Measurements from ENCODE around the gene CRTC3. TPM values are rescaled to one million over a fixed set of nuclear protein-coding genes. Genes with fewer than 3 reads are reported as not detected.
A peak's percentile ranks its signal among the peaks of the same experiment; 100 is the strongest.

Gene CRTC3
- polyA plus RNA-seq, 2 donors = 5.0 to 7.1 TPM

DNA sequence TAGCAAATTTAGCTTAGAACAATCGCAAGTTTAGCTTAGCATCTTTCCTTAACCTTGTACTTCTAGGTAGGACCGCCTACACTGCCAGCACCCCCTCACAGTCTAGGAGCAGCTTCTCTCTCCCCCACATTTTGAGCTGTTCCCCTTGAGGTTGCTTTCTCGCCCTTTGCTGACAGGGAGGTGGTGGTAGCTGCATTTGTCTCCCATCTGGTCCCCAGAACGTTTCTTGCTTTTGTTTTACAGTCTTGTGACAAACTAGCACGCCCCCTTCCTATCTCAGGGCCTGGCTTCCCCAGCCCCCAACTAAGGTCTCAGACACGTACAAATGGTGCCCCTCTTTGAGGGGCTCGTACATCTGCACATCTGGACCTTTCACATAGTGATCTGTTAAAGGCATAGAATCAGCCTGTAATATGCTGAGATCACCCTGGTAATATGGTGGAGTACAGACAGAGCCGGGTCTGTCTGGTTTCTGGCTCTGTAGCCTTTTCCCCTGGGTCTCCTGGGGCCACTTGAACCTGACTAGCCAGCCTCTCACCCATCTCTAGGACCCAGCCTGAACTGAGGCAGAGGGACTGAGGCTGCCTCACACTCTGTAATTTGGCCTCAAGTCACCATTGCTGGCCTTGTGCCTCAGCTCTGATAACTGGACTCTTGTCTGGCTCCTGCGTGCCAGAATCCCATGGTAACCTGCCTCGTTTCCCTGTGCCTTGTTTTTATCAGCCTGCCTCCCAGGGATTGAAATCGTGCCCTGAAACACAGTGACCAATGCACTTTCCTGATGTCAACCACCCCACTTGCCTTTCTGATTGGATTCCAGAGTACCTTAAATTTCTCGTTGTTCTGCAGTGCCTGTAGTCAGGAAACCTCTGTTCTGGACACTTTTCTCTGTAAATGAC, 27.7 kb downstream of the CRTC3 start:
- H3K36me3 ChIP-seq (ENCODE audit: control insufficient read depth in 2 of 2, insufficient read depth in 2 of 2, low read length in 1 of 2) = no peaks in the 10 kb centered on the region
- 46 to 56% methylated on average over 12 of the region's 12 CpGs for WGBS, 2 donors
- no peak overlapping the region for H3K4me3 ChIP-seq (ENCODE audit: low read depth in 1 of 2, low read length in 2 of 2)
- H3K9me3 ChIP-seq (ENCODE audit: control insufficient read depth in 2 of 2, insufficient read depth in 1 of 2, low read depth in 1 of 2, low read length in 1 of 2) = no peaks in the 10 kb centered on the region
- peaks cover 2 to 3% of the 10 kb centered on the region in 2 donors for H3K4me1 ChIP-seq (ENCODE audit: control insufficient read depth in 2 of 2, insufficient read depth in 2 of 2, low read length in 1 of 2)
- peak overlapping the region; percentile 73 to 79 for H3K27ac ChIP-seq (ENCODE audit: low read depth in 2 of 2, low read length in 1 of 2)
- no peaks in the 10 kb centered on the region for H3K27me3 ChIP-seq (ENCODE audit: control insufficient read depth in 1 of 2, insufficient read depth in 2 of 2, low read length in 2 of 2)

DNA sequence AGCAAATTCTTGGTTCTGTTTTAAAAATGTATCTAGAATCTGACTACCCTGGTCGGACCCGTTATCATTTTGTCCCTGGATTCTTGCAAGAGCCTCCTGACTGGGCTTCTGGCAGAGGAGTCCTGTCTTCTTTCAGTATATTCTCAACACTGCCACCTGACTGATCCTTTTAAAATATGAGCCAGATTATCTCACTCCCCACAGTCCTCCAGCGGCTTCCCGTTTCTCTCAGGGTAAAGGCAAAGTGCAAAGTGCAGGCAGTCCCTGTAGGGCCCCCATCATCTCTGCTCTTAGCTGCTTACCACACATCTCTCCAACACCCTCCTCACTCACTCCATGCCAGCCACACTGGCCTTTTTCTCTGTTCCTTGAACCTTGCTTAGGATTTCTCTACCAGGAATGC, 28.4 kb downstream of the CRTC3 start:
- no peaks in the 10 kb centered on the region for H3K36me3 ChIP-seq (ENCODE audit: control insufficient read depth in 2 of 2, insufficient read depth in 2 of 2, low read length in 1 of 2)
- H3K27me3 ChIP-seq (ENCODE audit: control insufficient read depth in 1 of 2, insufficient read depth in 2 of 2, low read length in 2 of 2) = no peaks in the 10 kb centered on the region
- H3K4me3 ChIP-seq (ENCODE audit: low read depth in 1 of 2, low read length in 2 of 2) = no peak overlapping the region
- H3K9me3 ChIP-seq (ENCODE audit: control insufficient read depth in 2 of 2, insufficient read depth in 1 of 2, low read depth in 1 of 2, low read length in 1 of 2) = no peaks in the 10 kb centered on the region
- H3K4me1 ChIP-seq (ENCODE audit: control insufficient read depth in 2 of 2, insufficient read depth in 2 of 2, low read length in 1 of 2) = peaks cover 2 to 5% of the 10 kb centered on the region in 2 donors
- peak overlapping the region; percentile 73 to 79 for H3K27ac ChIP-seq (ENCODE audit: low read depth in 2 of 2, low read length in 1 of 2)
- 23 to 30% methylated on average over 4 of the region's 4 CpGs for WGBS, 2 donors

DNA sequence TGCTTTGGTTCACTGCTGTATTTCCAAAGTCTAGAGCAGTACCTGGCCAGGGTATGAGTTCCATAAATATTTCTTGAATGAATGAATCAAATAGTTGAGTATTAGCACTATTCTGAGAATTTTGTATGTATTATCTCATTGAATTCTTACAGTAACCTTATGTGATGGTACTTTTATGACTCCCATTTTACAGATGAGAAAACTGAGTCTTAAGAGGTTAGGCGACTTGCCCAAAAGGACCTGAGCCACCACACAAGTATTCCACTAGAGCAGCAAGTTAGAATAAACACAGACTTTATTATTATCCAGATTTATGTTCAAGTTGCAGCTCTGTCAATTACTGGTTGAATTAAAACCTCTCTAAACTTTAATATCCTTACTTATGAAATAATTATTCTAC, 29.4 kb downstream of the CRTC3 start:
- Histone ChIP-seq H3K4me3 (ENCODE audit: low read depth in 1 of 2, low read length in 2 of 2) (no peak overlapping the region), H3K27me3 (ENCODE audit: control insufficient read depth in 1 of 2, insufficient read depth in 2 of 2, low read length in 2 of 2) (no peaks in the 10 kb centered on the region), H3K36me3 (ENCODE audit: control insufficient read depth in 2 of 2, insufficient read depth in 2 of 2, low read length in 1 of 2) (no peaks in the 10 kb centered on the region), H3K9me3 (ENCODE audit: control insufficient read depth in 2 of 2, insufficient read depth in 1 of 2, low read depth in 1 of 2, low read length in 1 of 2) (no peaks in the 10 kb centered on the region), H3K27ac (ENCODE audit: low read depth in 2 of 2, low read length in 1 of 2) (no peak overlapping the region), H3K4me1 (ENCODE audit: control insufficient read depth in 2 of 2, insufficient read depth in 2 of 2, low read length in 1 of 2) (peaks cover 2 to 5% of the 10 kb centered on the region in 2 donors)
- 100% methylated on average over 1 of the region's 1 CpG for WGBS, 2 donors

DNA sequence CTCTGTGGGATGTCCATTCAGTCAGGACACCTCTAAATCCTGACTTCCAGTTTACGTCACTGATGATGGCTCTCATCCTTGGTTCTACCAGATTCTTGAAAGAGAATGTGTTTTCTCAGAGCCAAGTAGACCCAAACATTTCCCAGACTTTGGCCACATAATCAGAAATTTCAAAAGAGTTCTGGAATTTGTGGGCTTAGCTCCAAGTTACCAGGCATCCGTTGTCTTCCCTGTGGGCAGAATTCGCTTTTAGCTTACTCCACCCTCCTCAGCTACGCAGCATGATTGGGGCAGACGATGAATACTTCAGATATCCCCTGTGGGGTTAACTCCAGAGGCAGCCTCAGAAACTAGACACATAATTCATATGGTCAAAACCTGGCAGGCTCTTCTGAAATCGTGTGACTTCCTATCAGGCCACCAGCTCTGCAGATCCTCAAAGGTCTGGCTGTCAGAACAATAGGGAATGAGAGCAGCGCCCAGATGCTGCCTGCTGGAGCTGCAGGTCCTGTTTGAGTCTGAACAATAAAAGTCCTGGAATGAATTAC, 30.6 kb downstream of the CRTC3 start:
- Histone ChIP-seq H3K36me3 (ENCODE audit: control insufficient read depth in 2 of 2, insufficient read depth in 2 of 2, low read length in 1 of 2) (no peaks in the 10 kb centered on the region), H3K27ac (ENCODE audit: low read depth in 2 of 2, low read length in 1 of 2) (peak overlapping the region; percentile 77), H3K9me3 (ENCODE audit: control insufficient read depth in 2 of 2, insufficient read depth in 1 of 2, low read depth in 1 of 2, low read length in 1 of 2) (no peaks in the 10 kb centered on the region), H3K4me1 (ENCODE audit: control insufficient read depth in 2 of 2, insufficient read depth in 2 of 2, low read length in 1 of 2) (peaks cover 2 to 5% of the 10 kb centered on the region in 2 donors), H3K27me3 (ENCODE audit: control insufficient read depth in 1 of 2, insufficient read depth in 2 of 2, low read length in 2 of 2) (no peaks in the 10 kb centered on the region), H3K4me3 (ENCODE audit: low read depth in 1 of 2, low read length in 2 of 2) (no peak overlapping the region)
- WGBS, 2 donors = 16 to 39% methylated on average over 7 of the region's 7 CpGs

DNA sequence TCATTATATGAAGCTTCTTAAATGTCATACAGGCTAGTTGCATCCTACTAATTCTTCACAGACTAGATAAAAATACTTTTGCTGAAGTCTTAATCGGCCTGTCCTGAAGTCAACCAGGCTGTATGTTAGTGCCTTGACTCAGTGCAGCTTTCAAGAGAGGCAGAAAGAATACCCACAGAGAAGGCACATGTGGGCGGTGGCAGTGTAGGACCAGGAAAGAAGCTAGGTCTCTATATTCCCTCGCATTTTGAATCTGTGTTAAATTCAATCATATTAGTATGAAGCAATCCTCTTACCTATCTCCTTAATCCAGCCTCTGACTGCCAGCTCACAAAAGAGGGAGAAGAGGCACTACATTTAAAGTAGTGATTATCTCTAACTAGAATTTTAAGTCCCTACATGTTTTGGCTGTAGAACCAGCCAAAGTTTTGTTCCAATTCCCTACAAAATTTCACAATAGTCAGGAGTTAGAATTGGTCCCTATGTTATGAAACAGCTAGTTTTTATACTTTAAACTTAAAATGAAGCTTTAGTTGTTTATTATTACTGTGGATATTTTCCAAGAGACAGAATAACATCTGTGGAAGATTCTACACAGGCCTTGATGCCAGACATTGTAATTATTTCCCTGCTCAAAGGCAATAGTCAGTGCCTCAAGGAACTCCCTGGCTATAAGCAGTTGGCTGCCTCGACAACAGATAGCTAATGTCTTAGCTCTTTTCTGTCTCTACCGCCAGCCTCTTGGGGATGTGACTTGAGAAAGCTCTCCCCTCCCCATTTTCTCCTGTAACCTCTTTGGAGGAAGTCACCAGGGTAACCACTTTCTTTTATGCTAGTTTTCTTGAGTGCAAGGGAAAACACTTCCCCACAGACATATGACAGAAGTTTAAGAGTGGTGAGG, 31.9 kb downstream of the CRTC3 start:
- Histone ChIP-seq H3K36me3 (ENCODE audit: control insufficient read depth in 2 of 2, insufficient read depth in 2 of 2, low read length in 1 of 2) (no peaks in the 10 kb centered on the region), H3K9me3 (ENCODE audit: control insufficient read depth in 2 of 2, insufficient read depth in 1 of 2, low read depth in 1 of 2, low read length in 1 of 2) (no peaks in the 10 kb centered on the region), H3K27ac (ENCODE audit: low read depth in 2 of 2, low read length in 1 of 2) (peak overlapping the region; percentile 68 to 77), H3K27me3 (ENCODE audit: control insufficient read depth in 1 of 2, insufficient read depth in 2 of 2, low read length in 2 of 2) (no peaks in the 10 kb centered on the region), H3K4me3 (ENCODE audit: low read depth in 1 of 2, low read length in 2 of 2) (no peak overlapping the region), H3K4me1 (ENCODE audit: control insufficient read depth in 2 of 2, insufficient read depth in 2 of 2, low read length in 1 of 2) (peaks cover 2 to 5% of the 10 kb centered on the region in 2 donors)
- 48 to 53% methylated on average over 5 of the region's 5 CpGs for WGBS, 2 donors

DNA sequence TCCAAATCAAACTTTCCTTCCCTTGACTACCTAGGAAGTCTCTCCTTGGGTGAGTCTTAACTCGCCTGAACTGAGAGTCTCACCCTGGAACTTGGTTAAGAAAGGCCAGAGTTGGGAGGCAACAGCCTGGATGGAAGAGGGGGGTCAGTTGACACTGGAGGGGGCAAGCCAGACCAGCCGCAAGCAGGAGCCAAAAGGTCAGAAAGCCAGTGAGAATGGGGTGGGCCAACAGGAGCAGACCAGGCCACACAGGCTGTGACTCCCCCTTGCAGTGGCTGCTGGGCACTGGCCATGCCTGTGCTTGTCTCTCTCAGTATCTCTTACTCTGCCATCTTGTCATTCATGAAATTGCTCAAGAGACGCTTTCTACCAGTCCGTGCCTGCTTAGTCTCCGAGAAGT, 32.9 kb downstream of the CRTC3 start:
- Histone ChIP-seq H3K27me3 (ENCODE audit: control insufficient read depth in 1 of 2, insufficient read depth in 2 of 2, low read length in 2 of 2) (no peaks in the 10 kb centered on the region), H3K9me3 (ENCODE audit: control insufficient read depth in 2 of 2, insufficient read depth in 1 of 2, low read depth in 1 of 2, low read length in 1 of 2) (no peaks in the 10 kb centered on the region), H3K36me3 (ENCODE audit: control insufficient read depth in 2 of 2, insufficient read depth in 2 of 2, low read length in 1 of 2) (no peaks in the 10 kb centered on the region), H3K4me1 (ENCODE audit: control insufficient read depth in 2 of 2, insufficient read depth in 2 of 2, low read length in 1 of 2) (peaks cover 2 to 5% of the 10 kb centered on the region in 2 donors), H3K27ac (ENCODE audit: low read depth in 2 of 2, low read length in 1 of 2) (peak overlapping the region; percentile 26 to 44), H3K4me3 (ENCODE audit: low read depth in 1 of 2, low read length in 2 of 2) (no peak overlapping the region)
- WGBS, 2 donors = 85 to 91% methylated on average over 5 of the region's 5 CpGs

DNA sequence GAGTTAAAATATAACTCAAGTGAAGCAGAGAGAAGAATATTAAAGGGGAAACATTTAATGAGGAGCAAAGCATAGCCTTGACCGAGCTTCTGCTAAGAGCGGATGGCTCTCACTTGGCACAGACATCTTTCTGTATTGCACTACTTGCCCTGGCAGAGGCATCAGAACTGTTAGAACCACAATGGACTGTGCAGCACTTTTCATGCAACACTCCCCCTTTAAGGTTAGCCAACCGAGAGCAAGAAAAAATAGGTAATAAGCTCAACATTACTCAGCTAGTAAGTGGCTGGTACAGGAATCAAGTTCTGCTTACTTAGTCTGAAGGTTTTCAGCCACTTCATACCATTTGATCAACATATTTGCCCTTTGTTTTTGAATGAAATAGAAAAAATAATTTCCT, 33.7 kb downstream of the CRTC3 start:
- Histone ChIP-seq H3K9me3 (ENCODE audit: control insufficient read depth in 2 of 2, insufficient read depth in 1 of 2, low read depth in 1 of 2, low read length in 1 of 2) (no peaks in the 10 kb centered on the region), H3K4me1 (ENCODE audit: control insufficient read depth in 2 of 2, insufficient read depth in 2 of 2, low read length in 1 of 2) (peaks cover 2% of the 10 kb centered on the region in 2 donors), H3K27me3 (ENCODE audit: control insufficient read depth in 1 of 2, insufficient read depth in 2 of 2, low read length in 2 of 2) (no peaks in the 10 kb centered on the region), H3K27ac (ENCODE audit: low read depth in 2 of 2, low read length in 1 of 2) (no peak overlapping the region), H3K36me3 (ENCODE audit: control insufficient read depth in 2 of 2, insufficient read depth in 2 of 2, low read length in 1 of 2) (no peaks in the 10 kb centered on the region), H3K4me3 (ENCODE audit: low read depth in 1 of 2, low read length in 2 of 2) (no peak overlapping the region)
- WGBS, 2 donors = 82 to 91% methylated on average over 3 of the region's 3 CpGs

DNA sequence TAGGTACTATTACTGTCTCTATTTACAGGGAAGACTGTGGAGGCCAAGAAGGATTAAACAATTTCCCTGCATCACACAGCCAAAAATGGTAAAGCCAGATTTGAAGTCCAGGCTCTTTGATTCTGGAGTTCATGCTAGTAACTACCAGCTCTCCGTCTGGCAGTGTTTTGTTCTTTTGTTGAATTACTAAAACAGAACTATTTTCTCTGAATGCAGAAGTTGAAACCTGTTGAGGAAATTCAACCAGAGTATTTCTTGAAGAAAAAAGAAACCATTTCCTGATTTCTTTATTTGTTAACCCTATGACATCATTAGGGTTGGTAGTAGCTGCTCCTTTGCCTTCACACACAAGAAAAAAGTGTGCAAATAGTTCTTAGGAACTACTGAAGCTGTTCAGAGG, 34.3 kb downstream of the CRTC3 start:
- Histone ChIP-seq H3K36me3 (ENCODE audit: control insufficient read depth in 2 of 2, insufficient read depth in 2 of 2, low read length in 1 of 2) (no peaks in the 10 kb centered on the region), H3K27ac (ENCODE audit: low read depth in 2 of 2, low read length in 1 of 2) (peak overlapping the region in 1 of 2 donors; percentile 21), H3K4me1 (ENCODE audit: control insufficient read depth in 2 of 2, insufficient read depth in 2 of 2, low read length in 1 of 2) (peaks cover 2% of the 10 kb centered on the region in 2 donors), H3K27me3 (ENCODE audit: control insufficient read depth in 1 of 2, insufficient read depth in 2 of 2, low read length in 2 of 2) (no peaks in the 10 kb centered on the region), H3K9me3 (ENCODE audit: control insufficient read depth in 2 of 2, insufficient read depth in 1 of 2, low read depth in 1 of 2, low read length in 1 of 2) (no peaks in the 10 kb centered on the region), H3K4me3 (ENCODE audit: low read depth in 1 of 2, low read length in 2 of 2) (no peak overlapping the region)
- WGBS, 2 donors = 61% methylated on average over 1 of the region's 1 CpG

DNA sequence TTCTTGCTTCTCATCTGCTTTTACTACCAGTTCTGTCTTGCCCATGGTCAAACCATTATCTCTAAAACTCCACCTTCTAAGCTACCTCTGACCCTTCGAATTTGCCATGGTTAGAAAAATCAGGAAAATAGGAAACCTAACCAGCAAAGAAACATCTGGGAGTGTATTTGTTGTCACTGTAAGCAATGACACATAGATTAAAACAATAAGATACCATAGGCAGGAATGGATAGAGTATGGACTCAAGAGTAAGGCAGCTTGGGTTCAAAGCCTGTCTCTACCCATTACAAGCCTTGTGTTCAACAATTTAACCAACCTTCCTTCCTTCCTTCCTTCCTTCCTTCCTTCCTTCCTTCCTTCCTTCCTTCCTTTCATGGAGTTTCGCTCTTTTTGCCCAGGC, 34.9 kb downstream of the CRTC3 start:
- 79 to 85% methylated on average over 2 of the region's 2 CpGs for WGBS, 2 donors
- Histone ChIP-seq H3K9me3 (ENCODE audit: control insufficient read depth in 2 of 2, insufficient read depth in 1 of 2, low read depth in 1 of 2, low read length in 1 of 2) (no peaks in the 10 kb centered on the region), H3K4me1 (ENCODE audit: control insufficient read depth in 2 of 2, insufficient read depth in 2 of 2, low read length in 1 of 2) (peaks cover 2% of the 10 kb centered on the region in 2 donors), H3K4me3 (ENCODE audit: low read depth in 1 of 2, low read length in 2 of 2) (no peak overlapping the region), H3K36me3 (ENCODE audit: control insufficient read depth in 2 of 2, insufficient read depth in 2 of 2, low read length in 1 of 2) (no peaks in the 10 kb centered on the region), H3K27me3 (ENCODE audit: control insufficient read depth in 1 of 2, insufficient read depth in 2 of 2, low read length in 2 of 2) (no peaks in the 10 kb centered on the region), H3K27ac (ENCODE audit: low read depth in 2 of 2, low read length in 1 of 2) (peak overlapping the region; percentile 0 to 21)

Measured in esophagus (tissue), 2 donors.